HCT116 (cell line): ENCODE data around the gene WDR27. TPM values are rescaled to one million over a fixed set of nuclear protein-coding genes. Genes with fewer than 3 reads are reported as not detected.
"Not testable (repeated sequence)": the region's sequence is repeated elsewhere in the genome, so short reads cannot be mapped to it uniquely, and the experiment has no call there.

Experiments
- ATAC-seq: fragments of 200-7000 bp; cut with Tn5 transposase; 2 replicates; pipeline ENCODE4 v1.9.1; 2020; ENCODE audit warnings: mild to moderate bottlenecking, moderate library complexity
- BruUV-seq: library from RNA; stranded (reverse); fragments of 400-500 nt; replicated peaks from 2 replicates; lab custom pipeline; 2021; lab: Mats Ljungman, UMichigan
- CTCF ChIA-PET: fragments of 300-600 bp; sonication (Branson Sonifier 250); formaldehyde crosslinking; loops from one replicate; lab custom pipeline; 2021; ENCODE audit warnings: antibody characterized with exemption; lab: Charles Lee
- POLR2A ChIA-PET: fragments of 300-600, 350-600 bp; sonication (Branson Sonifier 250); formaldehyde crosslinking; loops from one replicate; lab custom pipeline; 2021; ENCODE audit warnings: antibody characterized with exemption; lab: Charles Lee
- RAD21 ChIA-PET, 2 experiments: fragments of 300-600 bp; sonication (Branson Sonifier 250); formaldehyde crosslinking; loops; one replicate each; lab custom pipeline; 2023; ENCODE audit warnings: low total read pairs in 2 of 2; ENCODE audit not compliant: uncharacterized antibody in 2 of 2, unreplicated experiment in 2 of 2, low non-redundant PET in 1 of 2; lab: Charles Lee
- DNase-seq: peaks from one replicate; pipeline ENCODE4 v3.0.0-alpha.2; 2010; ENCODE audit warnings: low read depth, low spot score
- H2AFZ ChIP-seq: fragments of 200-600 bp; shearing (Covaris generic), sonication (generic); 2 replicates; pipeline ENCODE4 v1.6.1; 2017; ENCODE audit warnings: low read depth, mixed run types, mixed read lengths, antibody characterized with exemption, low read length; ENCODE audit not compliant: poor library complexity, severe bottlenecking
- H3K27ac ChIP-seq: 2 replicates; pipeline ENCODE4 v1.5.1; 2012; ENCODE audit warnings: low read depth, low read length
- H3K27me3 ChIP-seq: fragments of 200-600 bp; sonication (generic); 2 replicates; pipeline ENCODE4 v1.6.1; 2016; ENCODE audit warnings: mixed run types, low read length, mixed read lengths; ENCODE audit not compliant: insufficient read depth
- H3K36me3 ChIP-seq, 2 experiments: fragments of 200-500 bp in 1 of 2; fragments of 200-600 bp in 1 of 2; sonication (Bioruptor generic) in 1 of 2; sonication (generic) in 1 of 2; 2 replicates each; pipeline versions ENCODE4 v1.5.1 to v1.6.1; 2014 to 2016; ENCODE audit warnings: low read length in 2 of 2, inconsistent platforms in 1 of 2, mixed read lengths in 1 of 2, mixed run types in 1 of 2; ENCODE audit not compliant: insufficient read depth in 2 of 2, control insufficient read depth in 1 of 2
- H3K4me1 ChIP-seq, 2 experiments: fragments of 200-600 bp in 1 of 2; sonication (generic) in 1 of 2; 2 replicates each; pipeline versions ENCODE4 v1.5.1 to v1.6.1; 2012 to 2017; ENCODE audit warnings: low read length in 2 of 2, inconsistent platforms in 1 of 2, mild to moderate bottlenecking in 1 of 2, mixed read lengths in 1 of 2, mixed run types in 1 of 2, moderate library complexity in 1 of 2; ENCODE audit not compliant: insufficient read depth in 2 of 2, control insufficient read depth in 1 of 2
- H3K4me2 ChIP-seq: fragments of 200-600 bp; sonication (generic); 2 replicates; pipeline ENCODE4 v1.6.1; 2017; ENCODE audit warnings: mixed run types, low read length, mixed read lengths
- H3K4me3 ChIP-seq, 2 experiments: fragments of 200-600 bp in 1 of 2; sonication (generic) in 1 of 2; replicated peaks in 1 of 2; 2 replicates each; pipeline ENCODE4 v1.5.1; 2011 to 2016; ENCODE audit warnings: low read length in 2 of 2, control low read depth in 1 of 2, low read depth in 1 of 2, mild to moderate bottlenecking in 1 of 2, mixed read lengths in 1 of 2, mixed run types in 1 of 2
- H3K79me2 ChIP-seq: fragments of 200-600 bp; sonication (generic); 2 replicates; pipeline ENCODE4 v1.6.1; 2017; ENCODE audit warnings: mild to moderate bottlenecking, mixed run types, low read length, moderate library complexity, mixed read lengths; ENCODE audit not compliant: insufficient read depth
- H3K9ac ChIP-seq: fragments of 200-600 bp; sonication (generic); 2 replicates; pipeline ENCODE4 v1.6.1; 2016; ENCODE audit warnings: low read length, mixed read lengths
- H3K9me2 ChIP-seq: fragments of 200-600 bp; sonication (generic), shearing (Covaris generic); 2 replicates; pipeline ENCODE4 v1.6.1; 2017; ENCODE audit warnings: mixed run types, mild to moderate bottlenecking, moderate library complexity; ENCODE audit not compliant: insufficient read depth
- H3K9me3 ChIP-seq, 2 experiments: fragments of 200-500 bp in 1 of 2; fragments of 200-600 bp in 1 of 2; sonication (Bioruptor generic) in 1 of 2; sonication (generic) in 1 of 2; 2 replicates each; pipeline ENCODE4 v1.6.1; 2014 to 2017; ENCODE audit warnings: low read length in 2 of 2, mixed read lengths in 2 of 2, inconsistent platforms in 1 of 2, low read depth in 1 of 2, mild to moderate bottlenecking in 1 of 2, mixed run types in 1 of 2, moderate library complexity in 1 of 2; ENCODE audit not compliant: control insufficient read depth in 1 of 2, insufficient read depth in 1 of 2
- H4K20me1 ChIP-seq: fragments of 200-600 bp; sonication (generic), shearing (Covaris generic); 2 replicates; pipeline ENCODE4 v1.6.1; 2017; ENCODE audit warnings: mixed run types, mild to moderate bottlenecking, moderate library complexity; ENCODE audit not compliant: insufficient read depth
- CTCF ChIP-seq, 3 experiments: fragments of 200-600 bp in 1 of 3; sonication (generic) in 1 of 3; IDR thresholded peaks in 2 of 3; conservative IDR thresholded peaks in 1 of 3; 2 replicates each; pipeline ENCODE4 v1.5.1; 2012 to 2017; ENCODE audit warnings: low read depth in 2 of 3, low read length in 2 of 3, antibody characterized with exemption in 1 of 3, borderline replicate concordance in 1 of 3, control low read depth in 1 of 3, mild to moderate bottlenecking in 1 of 3, mixed read lengths in 1 of 3, mixed run types in 1 of 3, moderate library complexity in 1 of 3; ENCODE audit not compliant: insufficient read depth in 1 of 3
- EZH2phosphoT487 ChIP-seq: fragments of 200-600 bp; IDR thresholded peaks from 2 replicates; pipeline ENCODE4 v1.6.1; 2018; ENCODE audit warnings: antibody characterized with exemption, borderline replicate concordance
- JUND ChIP-seq: IDR thresholded peaks from 2 replicates; pipeline ENCODE4 v1.6.1; 2012
- POLR2AphosphoS5 ChIP-seq: IDR thresholded peaks from 2 replicates; pipeline ENCODE4 v1.6.1; 2011; ENCODE audit warnings: mild to moderate bottlenecking, low read depth, low read length, moderate library complexity
- TCF7L2 ChIP-seq: IDR thresholded peaks from 2 replicates; pipeline ENCODE4 v1.7.0; 2011; ENCODE audit warnings: borderline replicate concordance, inconsistent platforms; ENCODE audit not compliant: insufficient read depth, insufficient read length; ENCODE audit errors: extremely low read depth
- YY1 ChIP-seq: IDR thresholded peaks from 2 replicates; pipeline ENCODE4 v1.6.1; 2011; ENCODE audit warnings: low read length, low read depth, moderate library complexity, mild to moderate bottlenecking; ENCODE audit not compliant: insufficient replicate concordance; ENCODE audit errors: extremely low read depth
- ZFX ChIP-seq: fragments of 450-650 bp; IDR thresholded peaks from 2 replicates; pipeline ENCODE4 v1.6.1; 2017
- ZNF274 ChIP-seq: fragments of 200-500 bp; sonication (Bioruptor generic); IDR thresholded peaks from 2 replicates; pipeline ENCODE4 v1.6.1; 2014; ENCODE audit warnings: mild to moderate bottlenecking, low read depth, low read length, inconsistent platforms
- intact Hi-C: fragments of 100-400 bp; cut with micrococcal nuclease; formaldehyde crosslinking; loops from 2 replicates; pipeline ENCODE4 v1.10.0; 2022
- total RNA-seq: library from RNA; stranded (reverse); gene quantifications from one replicate; pipeline ENCODE4 v1.2.1, GENCODE V29; 2021; ENCODE audit not compliant: unreplicated experiment

The WDR27 gene
- total RNA-seq, 1 experiment from 2014 or later, result 60.6 TPM

DNA sequence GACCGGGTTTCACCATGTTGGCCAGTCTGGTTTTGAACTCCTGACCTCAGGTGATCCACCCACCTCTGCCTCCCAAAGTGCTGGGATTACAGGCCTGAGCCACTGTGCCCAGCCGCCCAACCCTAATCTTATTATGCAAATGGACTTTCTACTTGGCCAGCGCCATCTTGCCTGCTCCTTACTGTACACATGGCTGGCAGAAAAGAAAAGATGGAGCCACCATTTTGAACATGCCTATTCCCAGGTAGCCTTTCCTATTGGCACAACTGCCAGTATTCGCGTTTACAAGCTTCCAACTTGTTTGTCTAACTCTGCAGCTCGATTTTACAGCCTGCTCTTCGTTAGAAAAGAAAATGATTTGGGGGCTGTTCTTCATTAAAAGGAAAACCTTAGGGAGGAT lies 84.3 kb downstream of the WDR27 start (continued):
- TF ChIP-seq EZH2phosphoT487 (no peak), ZNF274 (no peak), YY1 (no peak), JUND (no peak), POLR2AphosphoS5 (no peak), ZFX (no peak), CTCF (IDR thresholded peaks at IDR 0.05 in 2 of 3, conservative IDR thresholded peaks at IDR 0.05 in 1 of 3; ENCODE audit: borderline replicate concordance in 1 of 3, insufficient read depth in 1 of 3, low read depth in 2 of 3, low read length in 2 of 3) (no peak), TCF7L2 (no peak)
- TF ChIP-seq, all 23 proteins: peak for 0

- ATAC-seq, BruUV-seq, H3K4me2 ChIP-seq, RAD21 ChIA-PET, H3K4me1 ChIP-seq, POLR2A ChIA-PET, CTCF ChIA-PET, H4K20me1 ChIP-seq, H3K79me2 ChIP-seq, H3K9me3 ChIP-seq, H3K9me2 ChIP-seq, H3K36me3 ChIP-seq, H2AFZ ChIP-seq, H3K9ac ChIP-seq, H3K27ac ChIP-seq, H3K4me3 ChIP-seq, DNase-seq, H3K27me3 ChIP-seq, intact Hi-C loops: not testable (repeated sequence)
These were observed 93.2 kb downstream of the WDR27 start for GRCh38 chr6:169608609-169609008.
